Measurements from ENCODE around the gene MASP2. TPM values are rescaled to one million over a fixed set of nuclear protein-coding genes. Genes with fewer than 3 reads are reported as not detected.

Gene MASP2
- polyA plus RNA-seq, 2 of the 4 experiments (the other 2 are of a cell fraction) = 0.08 TPM; not detected in 1

GRCh38 chr1:11067716-11068599 is 20.9 kb upstream of the MASP2 start:
- ChIA-PET CTCF (interaction anchor here (0.6 to 1.0 kb wide), 3 partner anchors 30 to 126 kb away, joined by 3 to 4 read pairs (median 3); no protein-coding TSS in a partner anchor), POLR2A (interaction anchor here (1.0 kb wide), 2 partner anchors 8 to 31 kb away, joined by 3 read pairs; partner anchors contain the start of genes EXOSC10 and SRM)
- no peak overlapping the region for H3K4me2 ChIP-seq
- no peak for FAIRE-seq
- H3K4me3 ChIP-seq = no peak overlapping the region
- no peaks in the 10 kb centered on the region for H3K4me1 ChIP-seq
- 94% methylated on average over 18 of the region's 18 CpGs for WGBS (ENCODE audit: missing lambda C conversion rate)
- no peak for ATAC-seq
- no peak overlapping the region for H3K27ac ChIP-seq
- DNase-seq (ENCODE audit: low read depth in 1 of 2, low spot score in 1 of 2) = no peak
- TF ChIP-seq TFCP2L1 (CRISPR knock-in tag; IDR thresholded peaks at IDR 0.05) (no peak), POLR2A (IDR thresholded peaks at IDR 0.05; ENCODE audit: low read length) (no peak), NPAS2 (CRISPR knock-in tag; IDR thresholded peaks at IDR 0.05; ENCODE audit: borderline replicate concordance) (no peak), ELK1 (IDR thresholded peaks at IDR 0.05; ENCODE audit: low read depth, low read length) (no peak), BHLHE40 (IDR thresholded peaks at IDR 0.05; ENCODE audit: low read depth, low read length) (no peak), JUN (IDR thresholded peaks at IDR 0.05) (no peak), KDM1A (IDR thresholded peaks at IDR 0.05; ENCODE audit: low read depth) (no peak), POLR2AphosphoS2 (conservative IDR thresholded peaks at IDR 0.05; ENCODE audit: low read length) (no peak), TP53 (CRISPR knock-in tag; IDR thresholded peaks at IDR 0.05) (no peak), E2F6 (IDR thresholded peaks at IDR 0.05; ENCODE audit: borderline replicate concordance, low read depth) (no peak), HES2 (IDR thresholded peaks at IDR 0.05) (no peak), RFX5 (IDR thresholded peaks at IDR 0.05) (no peak), ZFP36 (IDR thresholded peaks at IDR 0.05; ENCODE audit: borderline replicate concordance, partially characterized antibody) (no peak), ATOH8 (CRISPR knock-in tag; IDR thresholded peaks at IDR 0.05; ENCODE audit: low read depth) (no peak), RNF2 (IDR thresholded peaks at IDR 0.05; ENCODE audit: borderline replicate concordance, low read depth) (no peak), ESRRA (IDR thresholded peaks at IDR 0.05; ENCODE audit: borderline replicate concordance, low read length) (no peak), HOXB5 (CRISPR knock-in tag; IDR thresholded peaks at IDR 0.05) (no peak), EHMT2 (IDR thresholded peaks at IDR 0.05; ENCODE audit: low read depth) (no peak)
- no peaks in the 10 kb centered on the region for H3K9me3 ChIP-seq

- Histone ChIP-seq H3K9me3 (no peaks in the 10 kb centered on the region), H3K4me1 (peaks cover 5% of the 10 kb centered on the region; the same call in 1 of the 3 replicates), H3K27ac (no peak overlapping the region), H3K4me2 (no peak overlapping the region), H3K4me3 (no peak overlapping the region)
- FAIRE-seq (no peak), DNase-seq (ENCODE audit: low read depth in 1 of 2, low spot score in 1 of 2) (no peak), ATAC-seq (no peak)
- ChIA-PET CTCF (interaction anchor here (4.2 kb wide), 1 partner anchor 28 kb away, joined by 16 read pairs; no protein-coding TSS in a partner anchor), POLR2A (no interaction called here)
- no peak for TF ChIP-seq E2F6 (IDR thresholded peaks at IDR 0.05; ENCODE audit: borderline replicate concordance, low read depth)
- no peak for TF ChIP-seq MYC (IDR thresholded peaks at IDR 0.05; ENCODE audit: borderline replicate concordance, low read length)
- TF ChIP-seq HOXB13 (CRISPR knock-in tag; IDR thresholded peaks at IDR 0.05; ENCODE audit: low read depth) = no peak
- TF ChIP-seq NR3C1 (IDR thresholded peaks at IDR 0.05) = no peak
- TF ChIP-seq SREBF2 (IDR thresholded peaks at IDR 0.05) = no peak
- TF ChIP-seq HES2 (IDR thresholded peaks at IDR 0.05) = no peak
- no peak for TF ChIP-seq HEYL (CRISPR knock-in tag; IDR thresholded peaks at IDR 0.05)
- TF ChIP-seq CHD2 (IDR thresholded peaks at IDR 0.05; ENCODE audit: low read length, partially characterized antibody) = no peak
- no peak for TF ChIP-seq MAX (IDR thresholded peaks at IDR 0.05)
- TF ChIP-seq HOXA7 (CRISPR knock-in tag; IDR thresholded peaks at IDR 0.05) = no peak
- no peak for TF ChIP-seq USF2 (IDR thresholded peaks at IDR 0.05)
- WGBS (ENCODE audit: missing lambda C conversion rate) = 96% methylated on average over 1 of the region's 1 CpG
These were observed 18.8 kb upstream of the MASP2 start for GRCh38 chr1:11065796-11066195.

All from A549 (cell line).